ENCODE data around the gene PHF21A. TPM values are rescaled to one million over a fixed set of nuclear protein-coding genes. Genes with fewer than 3 reads are reported as not detected.

The PHF21A gene
- total and polyA plus RNA-seq, 10 of the 15 experiments (the other 5 are each of a cell fraction or from before 2014, with no cell fraction given) = 2.6 to 37.2 (median 16.0) TPM

GRCh38 chr11:46125284-46125683 is 4.0 kb upstream of the PHF21A start:
- Histone ChIP-seq H3K27ac (ENCODE audit: control insufficient read depth, insufficient read depth) (no peak overlapping the region), H3K4me3 (no peak overlapping the region), H4K20me1 (ENCODE audit: control insufficient read depth, insufficient read depth) (no peaks in the 10 kb centered on the region), H3K27me3 (replicated peaks in 1 of 2; ENCODE audit: control insufficient read depth in 2 of 2, insufficient read depth in 2 of 2, low read length in 1 of 2) (no peaks in the 10 kb centered on the region), H3K79me2 (ENCODE audit: control insufficient read depth, insufficient read depth, low read length) (peaks cover 6% of the 10 kb centered on the region), H3K36me3 (ENCODE audit: control insufficient read depth in 2 of 2, insufficient read depth in 2 of 2, low read length in 1 of 2) (no peaks in the 10 kb centered on the region), H3K9me3 (replicated peaks; ENCODE audit: control insufficient read depth, insufficient read depth, low read length) (no peaks in the 10 kb centered on the region), H3K4me2 (ENCODE audit: control insufficient read depth, insufficient read depth) (no peak overlapping the region), H3K4me1 (ENCODE audit: control insufficient read depth, insufficient read depth, low read length) (peaks cover 3% of the 10 kb centered on the region; the same call in 1 of the 2 replicates), H2AFZ (ENCODE audit: control insufficient read depth, low read depth, low read length) (no peak overlapping the region), H3K9ac (ENCODE audit: control insufficient read depth, insufficient read depth, low read length) (no peak overlapping the region)
- ChIA-PET SMC1A (ENCODE audit: uncharacterized antibody, unreplicated experiment) (interaction anchor here (1.1 to 2.0 kb wide), 2 partner anchors 8 to 183 kb away, joined by 4 to 10 read pairs; no protein-coding TSS in a partner anchor), CTCF (interaction anchor here (1.2 to 1.5 kb wide), 4 partner anchors 10 to 115 kb away, joined by 3 to 4 read pairs (median 4); no protein-coding TSS in a partner anchor), RAD21 (ENCODE audit: unreplicated experiment) (interaction anchor here (0.5 kb wide), 1 partner anchor 158 kb away, joined by 4 read pairs; no protein-coding TSS in a partner anchor), POLR2A (interaction anchor here (0.8 kb wide), 1 partner anchor 9 kb away, joined by 3 read pairs; no protein-coding TSS in a partner anchor)
- no peak for ATAC-seq
- in situ Hi-C loops (cut with MboI) (no loop called here), intact Hi-C loops (cut with micrococcal nuclease; ENCODE audit: unreplicated experiment) (loop anchor here (10.0 kb wide), 2 partner anchors 220 to 280 kb away; partner anchors contain the start of genes CRY2 and DGKZ)
- BruUV-seq (replicated peaks) = no TSS peak
- TF ChIP-seq KAT2A (conservative IDR thresholded peaks at IDR 0.05; ENCODE audit: control insufficient read depth, low read depth, low read length) = no peak
- no peak for TF ChIP-seq CREB1 (IDR thresholded peaks at IDR 0.05; ENCODE audit: low read depth)
- TF ChIP-seq SIN3A (IDR thresholded peaks at IDR 0.05; ENCODE audit: low read depth, low read length) = no peak
- no peak for TF ChIP-seq IRF4 (IDR thresholded peaks at IDR 0.05; ENCODE audit: low read depth, low read length)
- no peak for TF ChIP-seq JUND (IDR thresholded peaks at IDR 0.05; ENCODE audit: low read depth, low read length)
- no peak for TF ChIP-seq NR2C1 (IDR thresholded peaks at IDR 0.05)
- no peak for TF ChIP-seq NRF1 (conservative IDR thresholded peaks at IDR 0.05; ENCODE audit: low read depth, low read length)
- TF ChIP-seq CREM (IDR thresholded peaks at IDR 0.05; ENCODE audit: low read depth) = no peak
- TF ChIP-seq WRNIP1 (IDR thresholded peaks at IDR 0.05; ENCODE audit: borderline replicate concordance, low read depth, low read length) = no peak
- TF ChIP-seq FOS (IDR thresholded peaks at IDR 0.05; ENCODE audit: borderline replicate concordance, extremely low read depth, insufficient read length) = no peak
- TF ChIP-seq PBX3 (IDR thresholded peaks at IDR 0.05; ENCODE audit: insufficient replicate concordance, low read depth, low read length) = no peak
- TF ChIP-seq NBN (IDR thresholded peaks at IDR 0.05) = no peak
- no peak for TF ChIP-seq SIX5 (IDR thresholded peaks at IDR 0.05; ENCODE audit: low read depth, low read length, severe bottlenecking)
- TF ChIP-seq BCL3 (IDR thresholded peaks at IDR 0.05; ENCODE audit: borderline replicate concordance, insufficient read depth, low read depth, low read length, poor library complexity, severe bottlenecking) = no peak
- TF ChIP-seq PRDM15 (CRISPR knock-in tag; IDR thresholded peaks at IDR 0.05) = no peak
- no peak for TF ChIP-seq SUZ12 (IDR thresholded peaks at IDR 0.05; ENCODE audit: unreplicated experiment)
- no peak for TF ChIP-seq CEBPB (IDR thresholded peaks at IDR 0.05; ENCODE audit: borderline replicate concordance in 1 of 2, low read depth in 2 of 2, low read length in 2 of 2)
- WGBS (ENCODE audit: insufficient coverage, insufficient replicate concordance, low lambda C conversion rate, missing lambda C conversion rate) = 69% methylated on average over 3 of the region's 3 CpGs
- DNase-seq (ENCODE audit: low read depth, low spot score) = no peak
- FAIRE-seq = no peak

Data from GM12878 (cell line).